ENCODE data around the gene FAM229A.

FAM229A gene

DNA sequence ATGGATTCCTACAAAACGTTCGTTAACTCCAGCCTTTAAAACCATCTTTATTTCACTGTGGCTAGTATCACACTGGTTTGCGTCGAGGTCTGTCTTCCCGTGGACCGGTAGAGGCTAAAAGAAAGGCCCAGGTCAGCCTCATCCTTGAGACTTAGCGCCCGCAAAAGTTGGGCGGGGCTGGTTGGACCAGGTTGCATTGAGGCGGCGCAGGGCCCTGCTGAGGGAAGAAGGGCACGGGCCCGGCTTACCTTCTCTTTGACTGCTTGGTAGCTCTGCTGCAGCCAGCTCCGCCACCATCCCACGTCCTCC, 31.5 kb upstream of the FAM229A start:
- TF ChIP-seq, protein P1, sequence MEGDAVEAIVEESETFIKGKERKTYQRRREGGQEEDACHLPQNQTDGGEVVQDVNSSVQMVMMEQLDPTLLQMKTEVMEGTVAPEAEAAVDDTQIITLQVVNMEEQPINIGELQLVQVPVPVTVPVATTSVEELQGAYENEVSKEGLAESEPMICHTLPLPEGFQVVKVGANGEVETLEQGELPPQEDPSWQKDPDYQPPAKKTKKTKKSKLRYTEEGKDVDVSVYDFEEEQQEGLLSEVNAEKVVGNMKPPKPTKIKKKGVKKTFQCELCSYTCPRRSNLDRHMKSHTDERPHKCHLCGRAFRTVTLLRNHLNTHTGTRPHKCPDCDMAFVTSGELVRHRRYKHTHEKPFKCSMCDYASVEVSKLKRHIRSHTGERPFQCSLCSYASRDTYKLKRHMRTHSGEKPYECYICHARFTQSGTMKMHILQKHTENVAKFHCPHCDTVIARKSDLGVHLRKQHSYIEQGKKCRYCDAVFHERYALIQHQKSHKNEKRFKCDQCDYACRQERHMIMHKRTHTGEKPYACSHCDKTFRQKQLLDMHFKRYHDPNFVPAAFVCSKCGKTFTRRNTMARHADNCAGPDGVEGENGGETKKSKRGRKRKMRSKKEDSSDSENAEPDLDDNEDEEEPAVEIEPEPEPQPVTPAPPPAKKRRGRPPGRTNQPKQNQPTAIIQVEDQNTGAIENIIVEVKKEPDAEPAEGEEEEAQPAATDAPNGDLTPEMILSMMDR (IDR thresholded peaks at IDR 0.05; ENCODE audit: low read depth, low read length, missing control alignments), result no peak
- peak overlapping the region; percentile 79 for H3K4me3 ChIP-seq (ENCODE audit: low read depth, low read length)
- in situ Hi-C loops (cut with HindIII; ENCODE audit: low sequenced_read_pairs), result loop anchor here (5.0 kb wide), 1 partner anchor 104 kb away; no protein-coding TSS in a partner anchor
- DNase-seq (ENCODE audit: low read depth), result no peak

DNA sequence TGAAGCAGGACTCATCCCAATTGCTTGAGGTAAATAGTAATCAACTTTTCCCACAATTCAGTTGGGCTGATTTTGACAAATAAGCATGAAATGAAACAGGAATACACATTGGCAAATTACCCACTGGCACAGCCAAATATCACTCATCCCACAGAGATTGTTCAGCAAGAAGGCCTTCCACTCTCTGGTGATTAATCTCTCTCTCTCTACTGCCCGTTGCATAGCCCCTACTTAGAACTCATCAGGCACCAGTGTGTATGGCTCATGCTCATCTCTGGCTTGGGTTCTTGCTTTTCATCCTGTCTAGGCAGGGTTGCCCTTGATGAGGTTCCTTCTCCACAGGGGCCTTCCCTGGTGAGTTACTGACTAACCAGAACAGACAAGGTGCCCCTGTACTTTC, 30.9 kb upstream of the FAM229A start:
- DNase-seq (ENCODE audit: low read depth), result no peak
- in situ Hi-C loops (cut with HindIII; ENCODE audit: low sequenced_read_pairs), result loop anchor here (5.0 kb wide), 1 partner anchor 104 kb away; no protein-coding TSS in a partner anchor
- peak overlapping the region; percentile 79 for H3K4me3 ChIP-seq (ENCODE audit: low read depth, low read length)
- TF ChIP-seq, protein P1 (IDR thresholded peaks at IDR 0.05; ENCODE audit: low read depth, low read length, missing control alignments), result no peak

DNA sequence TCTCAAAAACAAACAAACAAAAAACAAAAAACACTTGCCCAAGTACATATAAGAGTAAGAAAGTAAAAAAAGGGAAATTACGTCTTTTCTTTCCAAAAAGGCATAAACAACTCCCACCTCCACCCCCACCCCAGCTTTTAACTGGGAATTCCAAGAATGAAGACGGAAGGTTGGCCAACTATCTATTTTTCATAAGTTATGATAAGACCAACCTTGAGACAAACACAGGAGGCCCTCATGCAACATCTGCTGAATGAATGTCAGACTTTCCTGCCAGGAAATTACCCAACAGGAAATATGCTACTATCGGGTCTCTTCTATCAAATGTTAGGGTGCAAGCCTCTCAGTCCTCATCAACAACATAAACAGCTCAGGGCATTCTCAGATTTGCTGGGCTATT, 30.0 kb upstream of the FAM229A start:
- in situ Hi-C loops (cut with HindIII; ENCODE audit: low sequenced_read_pairs), result loop anchor here (5.0 kb wide), 1 partner anchor 105 kb away; no protein-coding TSS in a partner anchor
- DNase-seq (ENCODE audit: low read depth), result no peak
- no peak overlapping the region for H3K4me3 ChIP-seq (ENCODE audit: low read depth, low read length)
- TF ChIP-seq, protein P1 (IDR thresholded peaks at IDR 0.05; ENCODE audit: low read depth, low read length, missing control alignments), result no peak

DNA sequence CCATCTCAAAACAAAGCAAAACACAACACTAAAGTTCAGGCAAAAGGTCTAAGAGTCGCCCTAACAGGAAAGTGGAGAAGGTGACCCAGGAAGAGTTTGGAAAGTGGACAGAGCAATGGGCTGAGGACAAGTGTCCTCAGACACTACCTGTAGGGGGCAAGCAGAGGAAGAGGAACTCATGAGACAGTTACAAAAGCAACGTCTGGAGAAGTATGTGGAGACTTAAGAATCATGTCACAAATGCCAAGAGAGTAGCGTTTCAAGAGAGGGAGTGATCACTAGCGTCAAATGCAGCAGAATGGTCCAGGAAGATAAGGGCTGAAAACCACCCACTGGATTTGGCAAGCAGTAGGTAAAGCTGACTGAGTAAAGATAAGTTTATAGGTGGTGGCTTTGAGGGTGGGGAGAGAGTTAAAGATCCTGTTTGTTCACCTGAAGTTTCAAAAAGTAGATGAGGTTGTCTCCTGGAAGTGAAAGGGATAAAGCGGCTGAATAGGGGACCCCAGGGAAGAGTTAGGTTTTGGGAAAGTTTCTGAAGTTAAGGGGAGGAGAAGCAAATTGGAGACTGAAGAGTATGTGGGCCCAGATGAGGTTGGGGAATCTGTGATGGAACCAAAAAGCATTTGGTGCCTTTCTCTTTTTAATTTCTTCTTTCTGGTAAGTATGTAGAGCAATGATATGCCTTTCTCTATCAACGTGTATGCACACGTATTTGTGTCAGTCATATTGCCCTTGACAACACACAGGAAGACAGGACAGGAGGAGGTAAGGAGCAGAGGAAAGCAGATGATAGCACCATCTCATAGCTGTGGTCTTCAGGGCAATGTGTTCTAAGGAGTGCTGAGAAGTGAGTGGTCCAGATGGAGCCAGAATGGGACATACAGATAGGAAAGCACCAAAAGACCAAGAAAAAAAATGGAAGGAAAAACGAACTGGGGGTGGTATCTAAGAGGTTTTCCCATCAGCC, 28.9 kb upstream of the FAM229A start:
- in situ Hi-C loops (cut with HindIII; ENCODE audit: low sequenced_read_pairs), result loop anchor here (5.0 kb wide), 1 partner anchor 106 kb away; no protein-coding TSS in a partner anchor
- H3K4me3 ChIP-seq (ENCODE audit: low read depth, low read length), result no peak overlapping the region
- no peak for DNase-seq (ENCODE audit: low read depth)
- TF ChIP-seq, protein P1 (IDR thresholded peaks at IDR 0.05; ENCODE audit: low read depth, low read length, missing control alignments), result no peak

DNA sequence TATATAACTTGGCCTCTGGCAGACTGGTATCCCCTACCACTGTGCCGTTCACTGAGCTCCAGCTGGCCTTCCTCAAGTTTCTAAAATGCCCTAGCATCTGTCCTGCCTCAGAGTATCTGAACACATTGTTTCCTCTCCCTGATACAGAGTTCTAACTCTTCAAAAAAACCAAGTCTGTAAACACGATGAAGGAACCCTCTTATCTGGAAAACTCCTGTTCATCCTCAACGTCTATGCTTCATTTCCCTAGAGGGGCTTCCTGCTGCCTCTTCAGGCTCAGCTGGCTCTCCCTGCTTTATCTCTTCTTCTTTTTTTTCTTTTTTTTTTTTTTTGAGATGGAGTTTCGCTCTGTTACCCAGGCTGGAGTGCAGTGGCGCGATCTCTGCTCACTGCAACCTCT, 26.4 kb upstream of the FAM229A start:
- in situ Hi-C loops (cut with HindIII; ENCODE audit: low sequenced_read_pairs), result no loop called here
- TF ChIP-seq, protein P1 (IDR thresholded peaks at IDR 0.05; ENCODE audit: low read depth, low read length, missing control alignments), result no peak
- no peak overlapping the region for H3K4me3 ChIP-seq (ENCODE audit: low read depth, low read length)
- no peak for DNase-seq (ENCODE audit: low read depth)

DNA sequence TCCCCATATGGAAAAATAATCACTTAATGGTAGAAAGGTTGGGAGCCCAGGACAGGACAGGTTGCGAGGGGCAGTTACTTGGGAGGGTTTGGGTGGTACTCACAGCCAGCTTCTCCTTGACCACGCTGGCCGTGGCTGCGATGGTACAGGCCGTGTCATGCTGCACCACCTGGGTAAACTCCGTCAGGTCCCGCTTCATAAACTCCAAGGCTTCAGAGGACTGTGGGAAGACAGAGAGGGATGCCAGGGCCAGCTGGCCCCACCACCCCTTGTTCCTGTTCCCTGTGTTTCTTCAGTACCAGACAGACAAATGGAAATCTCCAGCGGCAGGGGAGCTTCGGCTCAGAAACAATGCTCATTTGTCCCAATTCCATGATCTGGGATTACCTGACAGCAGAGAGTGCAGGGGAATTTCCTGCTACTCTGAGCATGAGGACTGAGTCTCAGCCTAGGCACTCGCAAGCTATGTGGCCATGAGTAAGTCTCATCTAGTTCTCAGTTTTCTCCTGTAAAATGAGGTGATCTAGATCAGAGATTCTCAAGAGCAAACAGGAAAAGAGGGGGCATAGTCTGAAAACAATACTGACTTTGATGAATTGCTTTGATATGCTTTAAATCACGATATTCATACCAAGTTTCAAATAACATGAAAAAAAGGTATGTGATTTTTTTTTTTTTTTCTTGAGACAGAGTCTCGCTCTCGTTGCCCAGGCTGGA, 24.5 kb upstream of the FAM229A start:
- in situ Hi-C loops (cut with HindIII; ENCODE audit: low sequenced_read_pairs), result no loop called here
- TF ChIP-seq, protein P1 (IDR thresholded peaks at IDR 0.05; ENCODE audit: low read depth, low read length, missing control alignments), result no peak
- no peak for DNase-seq (ENCODE audit: low read depth)
- no peak overlapping the region for H3K4me3 ChIP-seq (ENCODE audit: low read depth, low read length)
